ENCODE measurements around the gene CALR.

GRCh38 chr19:12992729-12993128 lies 54.3 kb downstream of the CALR start:
- TF ChIP-seq CTCF (IDR thresholded peaks at IDR 0.05; ENCODE audit: extremely low read depth in 1 of 2, insufficient read depth in 1 of 2, low read depth in 1 of 2, low read length in 2 of 2) (no peak), EZH2 (IDR thresholded peaks at IDR 0.05; ENCODE audit: borderline replicate concordance, low read depth, low read length, severe bottlenecking) (no peak), POLR2A (IDR thresholded peaks at IDR 0.05; ENCODE audit: low read depth, low read length) (no peak), POLR2AphosphoS5 (IDR thresholded peaks at IDR 0.05; ENCODE audit: insufficient read depth, low read depth, low read length) (no peak)

Measured in endothelial cell of umbilical vein (primary cell).